A549 (cell line): ENCODE measurements around the gene GNG7.

ENCODE experiments used
- CTCF ChIP-seq: fragments of >200 bp; sonication (Bioruptor Twin); formaldehyde crosslinking; IDR thresholded peaks from 3 replicates; pipeline ENCODE4 v1.5.1; 2016
- ELK1 ChIP-seq: fragments of 150-350 bp; IDR thresholded peaks from 2 replicates; pipeline ENCODE4 v1.6.1; 2014; ENCODE audit warnings: low read depth, mild to moderate bottlenecking, low read length
- JUNB ChIP-seq: fragments of >200 bp; sonication (Bioruptor Twin); formaldehyde crosslinking; IDR thresholded peaks from 2 replicates; pipeline ENCODE4 v1.6.1; 2016
- NR3C1 ChIP-seq: fragments of >200 bp; sonication (Bioruptor Twin); formaldehyde crosslinking; IDR thresholded peaks from 3 replicates; pipeline ENCODE4 v1.6.1; 2017

GRCh38 chr19:2716722-2717637 is 14.5 kb upstream of the GNG7 start:
- TF ChIP-seq CTCF (no peak), ELK1 (no peak), NR3C1 (no peak), JUNB (no peak)
